Muscle of arm (tissue), 12 donors: ENCODE measurements around the gene CRYBA4. TPM values are rescaled to one million over a fixed set of nuclear protein-coding genes. Genes with fewer than 3 reads are reported as not detected.

ENCODE experiments used
- DNase-seq: peaks from one replicate; pipeline ENCODE4 v3.0.0-alpha.2; 2013
- polyA plus RNA-seq, 12 donors: library from polyadenylated mRNA; unstranded; fragments of 120-200 nt; gene quantifications; one replicate each; pipeline ENCODE4 v1.2.1, GENCODE V29; 2013; ENCODE audit not compliant: insufficient read length in 12 of 12

Gene CRYBA4
- polyA plus RNA-seq, 12 donors, result not detected

DNA sequence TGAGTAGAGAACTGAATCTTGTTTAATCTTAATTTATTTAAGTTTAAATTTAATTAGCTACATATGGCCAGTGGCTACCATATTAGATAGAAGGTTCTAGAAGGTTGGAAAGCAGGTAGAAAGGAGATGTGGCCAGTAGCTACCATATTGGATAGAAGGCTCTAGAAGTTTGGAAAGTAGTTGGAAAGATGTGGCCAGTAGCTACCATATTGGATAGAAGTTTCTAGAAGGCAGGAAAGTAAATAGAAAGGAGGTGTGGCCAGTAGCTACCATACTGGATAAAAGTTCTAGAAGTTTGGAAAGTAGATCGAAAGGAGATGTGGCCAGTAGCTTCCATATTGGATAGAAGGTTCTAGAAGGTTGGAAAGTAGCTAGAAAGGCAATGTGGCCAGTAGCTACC lies 2.2 kb downstream of the CRYBA4 start:
- no peak for DNase-seq

DNA sequence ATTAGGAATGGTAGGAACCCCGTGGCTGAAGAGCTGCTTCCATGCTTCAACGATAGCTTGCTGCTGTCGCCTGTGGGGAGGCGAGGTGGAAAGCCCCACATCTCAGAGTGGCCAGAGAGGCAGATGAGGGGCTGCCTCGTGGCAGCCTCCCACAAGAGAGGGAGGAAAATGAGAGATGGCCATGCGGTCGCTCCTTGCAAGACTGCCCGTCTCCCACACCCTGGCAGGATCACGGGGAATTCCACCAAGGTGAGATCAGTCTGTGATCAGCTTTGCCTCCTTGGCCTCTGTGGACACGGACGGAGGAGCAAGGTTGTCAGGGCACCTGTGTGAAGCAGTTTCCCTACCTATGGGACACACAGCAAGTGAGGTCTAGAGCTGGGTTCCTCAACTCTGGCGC lies 3.0 kb downstream of the CRYBA4 start:
- DNase-seq, result no peak

- no peak for DNase-seq
Observed at GRCh38 chr22:26629988-26630761, 8.4 kb downstream of the CRYBA4 start.

GRCh38 chr22:26631282-26631681 lies 9.5 kb downstream of the CRYBA4 start:
- no peak for DNase-seq

DNA sequence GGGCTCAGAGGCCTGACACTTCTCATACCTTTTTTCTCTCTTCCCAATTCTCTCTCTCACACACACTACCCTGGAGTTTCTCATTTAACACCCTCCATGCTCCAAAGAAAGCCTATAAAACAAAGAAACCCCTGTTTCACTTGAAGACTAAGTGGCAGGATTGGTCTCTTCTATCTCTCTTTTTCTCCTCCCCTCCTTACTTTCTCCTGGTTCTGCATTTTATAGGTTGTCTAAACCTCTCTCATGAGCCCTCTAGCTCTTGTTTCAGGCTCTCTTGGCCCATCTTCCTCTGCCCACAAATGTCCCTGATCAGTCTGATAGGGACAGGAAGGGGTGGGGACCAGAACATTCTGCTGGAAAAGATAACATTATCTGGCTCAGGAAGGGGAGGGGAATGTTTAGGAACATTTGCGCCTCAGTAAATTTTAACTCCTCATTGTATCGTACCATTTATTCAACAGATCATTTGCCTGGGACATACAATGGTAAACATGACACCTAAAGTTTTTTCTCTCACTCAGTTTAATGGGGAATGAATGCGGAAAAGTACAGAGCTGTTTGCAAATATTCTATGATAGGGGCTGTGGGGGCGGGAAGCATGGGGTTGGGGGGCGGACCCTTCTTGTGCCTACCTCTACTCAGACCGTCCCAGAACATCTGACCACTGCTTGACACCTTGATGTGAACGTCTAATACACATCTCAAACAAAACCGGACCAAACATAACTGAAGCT lies 10.8 kb downstream of the CRYBA4 start:
- no peak for DNase-seq

DNA sequence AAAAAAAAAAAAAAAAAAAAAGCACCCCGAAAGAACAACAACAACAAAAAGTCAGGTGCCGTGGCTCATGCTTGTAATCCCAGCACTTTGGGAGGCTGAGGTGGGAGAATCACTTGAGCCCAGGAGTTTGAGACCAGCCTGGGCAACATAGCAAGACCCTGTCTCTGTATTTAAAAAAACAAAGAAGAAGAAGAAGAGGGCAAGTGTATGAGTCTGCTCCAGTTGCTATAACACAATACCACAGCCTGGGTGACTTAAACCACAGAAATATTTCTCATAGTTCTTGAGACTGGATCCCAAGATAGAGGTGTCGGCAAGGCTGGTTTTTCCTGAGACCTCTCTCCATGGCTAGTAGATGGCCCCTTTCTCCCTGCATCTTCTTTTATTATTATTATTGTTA lies 12.4 kb downstream of the CRYBA4 start:
- DNase-seq, result no peak

GRCh38 chr22:26635117-26635516 lies 13.4 kb downstream of the CRYBA4 start:
- DNase-seq, result no peak

DNA sequence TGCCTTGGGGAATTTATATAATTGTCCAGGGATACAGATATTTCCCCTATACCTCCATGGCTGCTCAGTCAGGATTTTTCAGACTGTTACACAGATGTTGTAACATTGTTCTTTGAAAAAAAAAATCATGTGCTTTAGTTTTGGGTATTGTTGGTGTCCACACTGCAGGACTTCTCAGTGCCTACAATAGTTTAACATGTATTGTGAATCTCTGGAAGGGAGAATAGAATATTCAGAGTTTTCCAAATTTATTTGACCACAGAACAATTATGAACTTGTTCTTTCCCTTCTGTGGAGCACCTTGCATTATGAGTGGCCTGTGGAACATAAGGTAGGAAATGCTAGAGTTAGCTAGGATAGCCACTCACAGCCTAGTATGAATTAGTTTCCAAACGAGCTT lies 14.5 kb downstream of the CRYBA4 start:
- DNase-seq, result no peak

GRCh38 chr22:26642465-26643417 lies 21.0 kb downstream of the CRYBA4 start:
- DNase-seq, result no peak

DNA sequence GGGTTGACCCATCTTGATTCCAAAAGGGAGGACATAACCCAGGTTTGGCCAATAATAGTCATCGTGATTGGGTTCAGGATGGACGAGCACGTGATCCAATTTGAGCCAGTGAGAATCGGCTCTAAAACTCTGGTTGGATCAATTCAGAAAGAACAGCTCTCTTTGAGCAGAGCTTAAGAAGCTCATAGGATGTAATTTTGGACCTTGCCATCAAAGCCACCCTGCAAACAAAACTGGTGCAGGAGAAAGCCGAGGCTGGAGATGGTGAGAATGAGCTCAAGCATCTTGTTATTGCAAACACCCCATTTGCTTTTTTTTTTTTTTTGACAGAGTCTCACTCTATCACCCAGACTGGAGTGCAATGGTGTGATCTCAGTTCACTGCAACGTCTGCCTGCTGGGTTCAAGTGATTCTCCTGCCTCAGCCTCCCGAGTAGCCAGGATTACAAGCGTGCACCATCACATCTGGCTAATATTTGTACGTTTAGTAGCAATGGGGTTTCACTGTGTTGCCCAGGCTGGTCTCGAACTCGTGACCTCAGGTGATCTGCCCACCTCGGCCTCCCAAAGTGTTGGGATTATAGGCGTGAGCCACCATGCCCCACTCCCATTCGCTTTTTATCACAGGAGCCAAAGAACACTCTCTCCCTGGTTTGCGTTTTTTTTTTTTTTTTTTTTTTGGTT lies 21.8 kb downstream of the CRYBA4 start:
- no peak for DNase-seq

- no peak for DNase-seq
Observed at GRCh38 chr22:26646158-26646557, 24.4 kb downstream of the CRYBA4 start.

GRCh38 chr22:26648011-26648497 lies 26.3 kb downstream of the CRYBA4 start:
- DNase-seq, result no peak

DNA sequence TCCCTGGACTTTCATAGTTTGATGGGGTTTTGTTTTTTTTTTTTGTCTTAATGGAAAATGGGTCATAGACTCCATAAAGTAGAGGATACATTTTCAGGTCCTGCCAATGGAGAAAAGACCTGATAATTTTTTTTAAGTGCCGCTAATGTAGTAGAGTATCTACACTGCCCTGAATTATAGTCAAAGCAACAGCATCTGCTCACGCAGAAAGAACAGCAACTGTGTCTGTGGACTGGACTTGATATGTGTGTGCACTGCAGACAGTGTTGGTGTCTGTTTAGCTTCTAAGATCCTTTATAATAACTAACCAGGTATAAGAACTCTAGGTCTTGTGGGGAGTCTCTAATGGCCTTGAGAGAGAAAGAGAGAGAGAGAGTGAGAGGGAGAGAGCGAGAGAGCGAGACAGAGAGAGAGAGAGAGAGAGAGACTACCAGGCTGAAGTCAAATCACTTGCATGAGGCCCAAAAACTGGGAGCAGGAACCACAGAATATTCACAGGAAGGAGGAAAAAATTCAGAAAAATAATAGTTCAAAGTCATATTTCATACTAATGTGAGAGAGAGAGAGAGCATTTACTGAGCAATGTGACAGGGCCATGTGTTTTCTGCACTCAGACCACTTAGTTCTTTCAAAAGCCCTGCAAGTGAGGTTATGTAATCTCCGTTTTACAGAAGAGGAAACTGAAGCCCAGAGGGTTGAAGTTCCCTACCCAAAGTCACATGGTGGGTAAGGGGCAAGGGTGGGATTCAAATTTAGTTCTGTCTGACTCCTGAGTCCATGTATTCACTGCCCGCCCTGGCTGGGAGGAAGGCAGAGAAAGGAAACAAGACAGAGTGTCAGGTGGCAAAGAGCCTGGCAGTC lies 27.0 kb downstream of the CRYBA4 start:
- no peak for DNase-seq

DNA sequence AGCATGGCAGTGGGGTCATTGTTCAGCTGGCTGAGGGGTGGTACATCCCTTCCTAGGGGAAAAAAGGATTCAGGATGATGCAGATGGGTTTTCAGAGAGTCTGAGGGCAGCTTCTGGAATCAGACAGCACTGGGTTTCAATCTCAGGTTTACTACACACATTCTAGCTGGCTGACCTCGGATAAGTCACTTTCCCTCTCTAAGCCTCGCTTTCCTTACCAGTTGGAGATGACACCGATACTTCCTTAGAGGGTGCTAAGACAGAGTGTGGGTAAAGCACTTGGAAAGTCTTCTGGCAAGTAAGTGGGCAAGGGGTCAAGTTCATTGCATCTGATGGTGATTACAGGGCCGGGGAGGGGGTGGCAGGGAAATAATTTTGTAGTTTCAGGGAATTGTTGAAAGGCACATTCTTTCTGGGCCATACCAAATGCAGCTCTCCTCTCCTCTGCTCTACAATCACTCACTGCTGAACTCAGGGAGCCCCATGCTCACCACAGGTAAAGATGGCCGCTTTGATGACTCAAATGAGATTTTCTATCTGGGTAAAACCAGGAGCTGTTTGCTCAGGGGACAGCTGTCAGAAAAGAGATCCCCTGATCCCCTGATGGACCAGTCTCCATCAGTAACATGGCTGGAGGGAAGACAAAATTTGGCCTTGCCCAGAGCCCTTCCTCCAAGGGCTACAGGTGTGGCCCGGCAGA lies 29.1 kb downstream of the CRYBA4 start:
- DNase-seq, result no peak

GRCh38 chr22:26651815-26652214 lies 30.1 kb downstream of the CRYBA4 start:
- DNase-seq, result no peak

- DNase-seq, result no peak
Observed at GRCh38 chr22:26656891-26657851, 35.4 kb downstream of the CRYBA4 start, which contains the start of gene MIAT. TSS of gene MIAT (plus strand) at chr22:26657588.

- no peak for DNase-seq
Observed at GRCh38 chr22:26658161-26658560, 36.4 kb downstream of the CRYBA4 start.

GRCh38 chr22:26658671-26659478 lies 37.1 kb downstream of the CRYBA4 start:
- DNase-seq, result no peak
